H4 (cell line): Measurements from ENCODE around the gene C2CD4C. TPM values are rescaled to one million over a fixed set of nuclear protein-coding genes. Genes with fewer than 3 reads are reported as not detected.
"Not testable (repeated sequence)": the region's sequence is repeated elsewhere in the genome, so short reads cannot be mapped to it uniquely, and the experiment has no call there.

Source experiments
- DNase-seq: peaks from one replicate; pipeline ENCODE4 v3.0.0-alpha.2; 2015; ENCODE audit warnings: low spot score
- total RNA-seq: library from RNA; depleted of rRNA; stranded (reverse); fragments of >200 nt; shearing (Covaris generic); gene quantifications from 2 replicates; pipeline ENCODE4 v1.2.3, GENCODE V29; 2014

C2CD4C gene
- total RNA-seq, 1 experiment from 2014 or later = 0.93 TPM

- DNase-seq = no peak
These were observed 29.5 kb upstream of the C2CD4C start for GRCh38 chr19:438416-438958.

- no peak for DNase-seq
These were observed 28.1 kb upstream of the C2CD4C start for GRCh38 chr19:437041-437440.

- DNase-seq = no peak
These were observed 27.5 kb upstream of the C2CD4C start for GRCh38 chr19:436413-436950.

- DNase-seq = no peak
These were observed 26.9 kb upstream of the C2CD4C start for GRCh38 chr19:435707-436412.

DNA sequence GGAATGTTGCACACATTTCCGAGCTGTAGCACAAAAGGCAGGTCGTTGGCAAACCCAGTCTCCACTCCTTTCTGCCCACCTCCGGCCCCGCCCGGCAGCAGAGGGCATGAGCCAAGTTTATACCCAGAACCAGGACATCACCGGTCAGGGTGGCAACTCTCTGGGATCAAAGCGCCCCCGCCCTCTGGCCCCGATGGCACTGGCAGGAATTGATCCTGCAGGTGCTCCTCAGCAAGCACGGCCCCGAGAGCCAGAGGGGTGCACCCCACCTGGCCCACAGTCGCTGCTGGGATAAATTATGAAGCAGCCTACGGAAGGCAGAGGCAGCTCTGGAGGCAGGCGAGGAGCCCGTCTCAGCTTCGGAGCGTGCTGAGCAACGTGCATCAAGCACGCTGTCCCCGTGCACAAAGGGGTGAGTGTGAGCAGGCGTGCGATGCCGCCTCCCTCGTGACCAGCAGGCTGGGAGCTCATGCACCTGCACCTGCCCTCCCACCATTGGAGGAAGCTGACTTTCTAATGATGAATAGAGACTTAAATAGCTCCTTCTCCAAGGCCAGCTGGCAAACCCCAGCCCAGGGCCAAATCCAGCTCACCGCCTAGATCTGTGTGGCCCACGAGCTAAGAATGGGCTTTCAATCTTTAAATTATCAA is 26.2 kb upstream of the C2CD4C start:
- no peak for DNase-seq

- no peak for DNase-seq
These were observed 25.4 kb upstream of the C2CD4C start for GRCh38 chr19:434152-434960.

- no peak for DNase-seq
These were observed 21.8 kb upstream of the C2CD4C start for GRCh38 chr19:430701-431100.

GRCh38 chr19:428149-428548 is 19.2 kb upstream of the C2CD4C start:
- DNase-seq = no peak

GRCh38 chr19:427675-428074 is 18.7 kb upstream of the C2CD4C start:
- not testable (repeated sequence) for DNase-seq

GRCh38 chr19:426725-427445 is 17.9 kb upstream of the C2CD4C start:
- DNase-seq = no peak

DNA sequence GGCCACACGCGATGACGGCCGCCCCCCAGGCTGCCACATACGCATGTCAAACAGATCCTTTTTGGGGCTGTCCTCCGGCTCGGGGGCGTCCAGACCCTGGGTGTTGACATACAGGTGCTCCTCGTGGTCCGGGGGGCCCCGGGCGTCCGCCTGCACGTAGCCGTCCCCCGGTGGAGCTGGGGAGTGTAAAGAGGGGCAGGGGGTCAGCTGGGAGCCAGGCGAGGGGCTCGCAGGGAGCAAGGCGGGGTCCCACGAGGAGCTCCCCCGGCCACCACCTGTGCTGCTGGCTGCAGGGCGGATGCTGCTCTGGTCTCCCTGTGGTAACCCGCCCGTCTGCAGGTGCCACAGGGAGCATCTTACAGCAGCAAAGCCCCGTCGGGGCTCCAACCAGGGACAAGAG is 16.1 kb upstream of the C2CD4C start:
- no peak for DNase-seq

DNA sequence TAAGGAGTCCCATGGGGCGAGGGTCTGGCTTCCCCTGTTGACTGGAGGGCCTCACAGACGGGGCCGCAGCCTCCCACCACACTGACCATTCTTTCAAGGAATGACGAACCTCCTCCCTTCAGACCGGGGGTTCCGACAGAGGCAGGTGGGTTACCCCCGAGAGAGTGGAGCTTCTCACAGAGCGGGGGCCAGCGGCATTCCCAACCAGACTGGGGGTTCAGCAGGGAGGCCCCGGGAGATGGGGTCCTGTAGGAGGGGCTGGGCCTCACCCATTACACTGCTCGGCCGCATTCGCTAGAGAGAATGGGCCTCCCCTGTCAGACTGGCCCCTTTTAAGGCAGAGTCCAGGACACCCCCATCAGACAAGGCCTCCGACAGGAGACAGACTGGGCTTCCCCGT is 15.6 kb upstream of the C2CD4C start:
- DNase-seq = no peak

GRCh38 chr19:423691-424466 is 14.9 kb upstream of the C2CD4C start:
- DNase-seq = no peak

DNA sequence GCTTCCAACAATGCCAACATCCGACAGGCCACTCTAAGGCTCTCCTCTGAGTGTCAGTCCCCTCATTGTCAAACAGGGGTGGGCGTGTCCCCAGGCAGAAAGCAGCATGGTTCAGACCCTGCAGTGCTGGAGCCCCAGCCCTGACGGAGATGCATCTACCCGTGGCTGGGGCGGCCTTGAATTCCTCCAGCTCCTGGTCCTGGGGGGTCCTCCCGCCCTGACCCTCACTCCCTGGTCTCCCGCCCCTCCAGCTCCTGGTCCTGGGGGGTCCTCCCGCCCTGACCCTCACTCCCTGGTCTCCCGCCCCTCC is 13.9 kb upstream of the C2CD4C start:
- not testable (repeated sequence) for DNase-seq

DNA sequence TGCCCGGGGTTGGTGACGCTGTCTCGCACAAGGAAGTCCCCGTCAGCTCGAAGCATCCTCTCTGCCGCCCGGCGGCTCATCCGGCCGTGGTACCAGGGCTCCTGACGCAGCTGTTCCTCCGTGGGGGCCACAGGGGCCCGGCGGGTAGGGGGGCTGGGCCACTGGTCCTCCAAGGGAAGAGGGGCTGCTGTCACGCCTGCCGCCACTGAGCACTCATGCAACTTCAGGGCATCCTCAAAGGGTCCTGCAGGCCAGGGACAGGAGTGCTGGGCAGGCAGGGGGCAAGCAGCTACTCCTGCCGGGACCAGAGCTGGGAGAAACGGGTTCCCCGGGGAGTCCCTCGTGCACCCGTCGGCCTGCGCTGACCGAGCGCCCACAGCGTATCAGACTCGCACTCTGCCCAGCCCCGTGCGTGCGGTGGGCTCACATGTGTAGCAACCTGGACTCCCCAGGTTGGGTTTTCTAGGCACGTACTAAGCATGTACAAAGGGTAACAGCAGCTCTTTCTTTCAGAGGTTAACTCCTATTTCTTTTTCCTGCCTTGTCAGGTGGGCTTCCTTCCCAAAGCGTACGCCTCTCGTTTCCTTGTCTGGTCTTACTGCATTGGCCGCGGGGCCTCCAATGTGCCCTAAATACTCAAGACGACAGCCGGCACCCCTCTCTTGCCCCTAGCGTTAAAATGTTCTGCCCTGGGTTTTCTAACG is 13.4 kb upstream of the C2CD4C start:
- DNase-seq = no peak

DNA sequence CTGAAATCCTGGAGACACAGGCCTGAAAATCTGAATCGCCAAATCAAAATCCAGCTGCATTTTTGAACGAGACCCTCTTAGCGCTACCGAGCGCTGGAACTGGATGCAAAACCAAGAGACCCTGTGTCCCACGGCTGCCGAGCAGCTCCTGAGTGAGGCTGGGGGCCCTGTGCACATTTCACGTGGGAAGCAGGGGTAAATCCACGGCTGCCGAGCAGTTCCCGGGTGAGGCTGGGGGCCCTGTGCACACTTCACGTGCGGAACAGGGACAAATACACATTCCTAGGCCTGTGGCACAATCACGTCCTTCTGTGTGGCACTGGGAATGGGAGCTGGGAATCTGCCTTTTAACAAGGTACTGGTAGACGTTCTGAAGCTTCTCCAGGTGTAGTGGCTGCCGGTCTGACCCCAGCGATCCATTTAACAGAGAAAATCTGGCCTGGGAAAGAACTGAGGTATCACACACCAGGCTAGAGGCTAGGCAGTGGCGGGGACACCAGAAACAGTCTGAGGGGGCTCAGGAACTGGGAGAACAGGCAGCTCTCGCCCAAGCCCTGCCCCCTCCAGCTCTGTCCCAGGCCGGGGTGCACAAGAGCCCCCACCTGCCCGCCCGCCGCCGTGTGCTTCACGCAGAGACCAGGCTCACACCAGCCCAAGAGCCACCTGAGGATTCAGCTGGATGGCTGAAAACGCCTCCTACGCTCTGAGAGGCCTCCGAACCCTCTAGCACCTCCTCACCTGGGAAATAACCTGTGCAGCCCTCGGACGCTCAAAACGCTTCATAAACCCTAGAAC is 11.0 kb upstream of the C2CD4C start:
- no peak for DNase-seq

DNA sequence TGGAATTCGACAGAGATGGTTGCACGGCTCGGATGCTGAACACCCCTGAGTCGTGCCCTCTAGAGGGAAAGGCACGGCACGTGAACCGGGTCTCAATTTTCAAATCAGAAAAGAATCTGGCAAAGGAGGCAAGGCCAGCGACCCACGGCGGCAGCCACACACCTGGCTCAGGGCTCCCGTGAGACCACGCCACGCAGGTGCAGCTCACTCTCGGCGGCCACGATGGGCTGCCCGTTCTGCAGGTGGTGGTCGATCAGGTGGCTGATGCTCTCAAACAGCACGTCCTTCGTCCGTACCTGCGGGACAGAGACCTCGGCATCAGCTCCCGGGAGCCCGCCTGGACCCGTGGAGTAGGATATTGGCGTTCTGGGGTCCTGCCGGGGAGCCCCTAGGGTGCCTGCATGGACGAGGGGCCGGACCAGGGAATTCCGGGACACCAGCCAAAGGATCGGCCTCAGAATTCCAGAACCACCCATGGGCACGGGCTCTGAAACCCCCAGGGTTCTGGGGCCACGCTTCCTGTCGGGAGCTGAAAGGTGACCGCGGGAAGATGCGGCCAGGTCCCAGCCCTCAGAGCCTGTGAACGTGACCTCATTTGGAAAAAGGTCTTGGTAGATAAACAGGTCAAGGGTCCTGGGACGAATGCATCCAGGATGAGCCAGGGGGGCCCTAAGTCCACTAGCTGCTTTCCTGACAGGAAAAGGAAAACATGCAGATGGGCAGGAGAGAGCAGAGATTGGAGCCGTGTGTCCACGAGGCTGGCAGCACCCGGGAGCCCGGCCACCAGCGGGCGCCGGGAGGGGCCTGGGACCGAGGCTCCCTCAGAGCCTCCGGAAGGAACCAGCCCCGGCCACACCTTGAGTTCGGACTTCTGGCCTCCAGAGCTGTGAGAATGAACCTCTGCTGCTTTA is 10.1 kb upstream of the C2CD4C start:
- no peak for DNase-seq

- no peak for DNase-seq
These were observed 7.5 kb upstream of the C2CD4C start for GRCh38 chr19:416416-416815.
